H1 (cell line): Measurements from ENCODE around the gene RAB3GAP1. TPM values are rescaled to one million over a fixed set of nuclear protein-coding genes. Genes with fewer than 3 reads are reported as not detected.

Experiments
- CTCF ChIA-PET: fragments of 300-600 bp; sonication (Branson Sonifier 250); formaldehyde crosslinking; loops from one replicate; lab custom pipeline; 2021; ENCODE audit not compliant: partially characterized antibody; lab: Charles Lee
- POLR2A ChIA-PET: fragments of 300-600 bp; sonication (Branson Sonifier 250); formaldehyde crosslinking; loops from one replicate; lab custom pipeline; 2021; ENCODE audit warnings: inconsistent platforms; ENCODE audit not compliant: partially characterized antibody; lab: Charles Lee
- DNase-seq, 2 experiments: peaks; one replicate each; pipeline versions ENCODE4 v3.0.0 to v3.0.0-alpha.2; 2010 to 2022; ENCODE audit warnings: low spot score in 2 of 2, low read depth in 1 of 2, mixed read lengths in 1 of 2
- FAIRE-seq: peaks from 2 replicates; lab custom pipeline; 2011; peaks lifted over from hg19 to GRCh38; lab: Jason Lieb, UNC
- H2AFZ ChIP-seq: 2 replicates; pipeline ENCODE4 v1.8.1; 2012; ENCODE audit warnings: low read length, inconsistent platforms
- H2AK5ac ChIP-seq: 2 replicates; pipeline ENCODE4 v1.6.1; 2013; ENCODE audit warnings: low read depth, low read length
- H2BK120ac ChIP-seq: replicated peaks from 2 replicates; pipeline ENCODE3; 2013; ENCODE audit warnings: low read depth, low read length, inconsistent platforms
- H2BK12ac ChIP-seq: 2 replicates; pipeline ENCODE4 v1.6.1; 2013; ENCODE audit warnings: low read depth, low read length
- H2BK15ac ChIP-seq: 2 replicates; pipeline ENCODE4 v1.6.1; 2013; ENCODE audit warnings: low read length
- H2BK20ac ChIP-seq: 2 replicates; pipeline ENCODE4 v1.6.1; 2013; ENCODE audit warnings: low read length
- H2BK5ac ChIP-seq: 2 replicates; pipeline ENCODE4 v1.6.1; 2013; ENCODE audit warnings: low read depth, low read length
- H3K14ac ChIP-seq: 2 replicates; pipeline ENCODE4 v1.6.1; 2013; ENCODE audit warnings: inconsistent platforms; ENCODE audit not compliant: insufficient read length
- H3K18ac ChIP-seq: 2 replicates; pipeline ENCODE4 v1.6.1; 2013; ENCODE audit warnings: low read length; ENCODE audit errors: extremely low read depth
- H3K23ac ChIP-seq: 2 replicates; pipeline ENCODE4 v1.6.1; 2013; ENCODE audit warnings: inconsistent platforms; ENCODE audit not compliant: insufficient read length
- H3K23me2 ChIP-seq: 2 replicates; pipeline ENCODE4 v1.6.1; 2013; ENCODE audit warnings: low read depth, low read length
- H3K27ac ChIP-seq: 2 replicates; pipeline ENCODE4 v1.6.1; 2011; ENCODE audit warnings: low read depth, low read length, inconsistent platforms
- H3K27me3 ChIP-seq, 4 experiments: replicated peaks in 1 of 4; 1 replicate in 1 of 4; 2 replicates in 3 of 4; pipeline versions ENCODE4 v1.6.1 to v1.8.1; 2011 to 2013; ENCODE audit warnings: low read length in 3 of 4, mild to moderate bottlenecking in 3 of 4, inconsistent platforms in 2 of 4, mixed read lengths in 2 of 4, moderate library complexity in 1 of 4; ENCODE audit not compliant: control insufficient read depth in 3 of 4, insufficient read depth in 3 of 4; ENCODE audit errors: extremely low read depth in 1 of 4
- H3K36me3 ChIP-seq, 4 experiments: 2 replicates each; pipeline versions ENCODE4 v1.6.1 to v1.8.1; 2011 to 2013; ENCODE audit warnings: mild to moderate bottlenecking in 4 of 4, low read length in 3 of 4, moderate library complexity in 2 of 4, control low read depth in 1 of 4, inconsistent platforms in 1 of 4; ENCODE audit not compliant: insufficient read depth in 4 of 4, control insufficient read depth in 2 of 4
- H3K4ac ChIP-seq: replicated peaks from 2 replicates; pipeline ENCODE3; 2013; ENCODE audit warnings: low read length, low read depth, mixed read lengths, inconsistent platforms; ENCODE audit not compliant: insufficient read length
- H3K4me1 ChIP-seq, 4 experiments: replicated peaks in 1 of 4; 1 replicate in 1 of 4; 2 replicates in 3 of 4; pipeline versions ENCODE4 v1.6.1 to v1.8.1; 2011 to 2013; ENCODE audit warnings: low read length in 3 of 4, inconsistent platforms in 2 of 4, mixed read lengths in 1 of 4; ENCODE audit not compliant: insufficient read depth in 4 of 4, control insufficient read depth in 3 of 4
- H3K4me2 ChIP-seq, 2 experiments: 2 replicates each; pipeline versions ENCODE4 v1.6.1 to v1.8.1; 2011 to 2013; ENCODE audit warnings: low read depth in 2 of 2, low read length in 2 of 2, control low read depth in 1 of 2, inconsistent platforms in 1 of 2, mild to moderate bottlenecking in 1 of 2; ENCODE audit not compliant: insufficient read depth in 1 of 2
- H3K4me3 ChIP-seq, 4 experiments: fragments of 200-600, 300-600 bp in 1 of 4; sonication (generic), shearing (Covaris generic), sonication (Bioruptor Twin) in 1 of 4; 2 replicates each; pipeline versions ENCODE4 v1.5.1 to v1.8.1; 2011 to 2016; ENCODE audit warnings: low read length in 4 of 4, low read depth in 3 of 4, control low read depth in 2 of 4, inconsistent platforms in 2 of 4, mild to moderate bottlenecking in 2 of 4, mixed read lengths in 1 of 4, moderate library complexity in 1 of 4; ENCODE audit not compliant: insufficient read depth in 2 of 4; ENCODE audit errors: extremely low read depth in 1 of 4
- H3K56ac ChIP-seq: replicated peaks from 2 replicates; pipeline ENCODE3; 2013; ENCODE audit warnings: low read depth, mild to moderate bottlenecking, mixed read lengths, low read length, inconsistent platforms; ENCODE audit not compliant: insufficient read length
- H3K79me1 ChIP-seq: 2 replicates; pipeline ENCODE4 v1.6.1; 2013; ENCODE audit warnings: low read depth, low read length, control low read depth
- H3K79me2 ChIP-seq, 2 experiments: 2 replicates each; pipeline versions ENCODE4 v1.6.1 to v1.8.1; 2012 to 2013; ENCODE audit warnings: low read length in 2 of 2, mild to moderate bottlenecking in 2 of 2, inconsistent platforms in 1 of 2; ENCODE audit not compliant: insufficient read depth in 2 of 2, control insufficient read depth in 1 of 2
- H3K9ac ChIP-seq, 4 experiments: replicated peaks in 1 of 4; 1 replicate in 1 of 4; 2 replicates in 3 of 4; pipeline versions ENCODE4 v1.6.1 to v1.8.1; 2011 to 2013; ENCODE audit warnings: low read depth in 3 of 4, low read length in 3 of 4, control low read depth in 2 of 4, mild to moderate bottlenecking in 2 of 4, moderate library complexity in 2 of 4, inconsistent platforms in 1 of 4; ENCODE audit errors: extremely low read depth in 1 of 4
- H3K9me3 ChIP-seq, 2 experiments: 2 replicates each; pipeline versions ENCODE4 v1.6.1 to v1.8.1; 2012 to 2013; ENCODE audit warnings: mild to moderate bottlenecking in 2 of 2, moderate library complexity in 2 of 2, control low read depth in 1 of 2, inconsistent platforms in 1 of 2, low read depth in 1 of 2, low read length in 1 of 2, mixed read lengths in 1 of 2; ENCODE audit not compliant: insufficient read depth in 2 of 2
- H4K20me1 ChIP-seq, 2 experiments: replicated peaks in 1 of 2; 2 replicates each; pipeline versions ENCODE3 to v1.8.1; 2011 to 2013; ENCODE audit warnings: inconsistent platforms in 2 of 2, low read length in 2 of 2, mild to moderate bottlenecking in 1 of 2; ENCODE audit not compliant: insufficient read depth in 2 of 2, control insufficient read depth in 1 of 2
- H4K5ac ChIP-seq: 2 replicates; pipeline ENCODE4 v1.6.1; 2013; ENCODE audit warnings: low read length, low read depth, mixed read lengths, inconsistent platforms; ENCODE audit not compliant: insufficient read length
- H4K8ac ChIP-seq: 2 replicates; pipeline ENCODE4 v1.8.0; 2013; ENCODE audit warnings: mild to moderate bottlenecking, moderate library complexity, low read length, inconsistent platforms; ENCODE audit not compliant: insufficient read depth; ENCODE audit errors: extremely low read depth
- H4K91ac ChIP-seq: replicated peaks from 2 replicates; pipeline ENCODE3; 2013; ENCODE audit warnings: low read length, mixed read lengths, inconsistent platforms; ENCODE audit not compliant: insufficient read length
- ATF3 ChIP-seq: IDR thresholded peaks from 2 replicates; pipeline ENCODE4 v1.6.1; 2011; ENCODE audit warnings: low read depth, mild to moderate bottlenecking, low read length; ENCODE audit not compliant: insufficient read depth
- EGR1 ChIP-seq: IDR thresholded peaks from 2 replicates; pipeline ENCODE4 v1.6.1; 2011; ENCODE audit warnings: low read depth, low read length, borderline replicate concordance
- FOSL1 ChIP-seq: IDR thresholded peaks from 2 replicates; pipeline ENCODE4 v1.6.1; 2011; ENCODE audit warnings: mild to moderate bottlenecking, low read depth, low read length, moderate library complexity; ENCODE audit not compliant: insufficient read depth
- KDM1A ChIP-seq: fragments of 200-600, 300-600 bp; sonication (generic); IDR thresholded peaks from 2 replicates; pipeline ENCODE4 v1.7.1; 2016; ENCODE audit warnings: mild to moderate bottlenecking, low read length, borderline replicate concordance
- NRF1 ChIP-seq: IDR thresholded peaks from 2 replicates; pipeline ENCODE4 v1.6.1; 2011; ENCODE audit warnings: mild to moderate bottlenecking, low read depth, low read length, improper control_type of control experiment
- POLR2A ChIP-seq, 2 experiments: IDR thresholded peaks; 1 replicate in 1 of 2; 2 replicates in 1 of 2; pipeline ENCODE4 v1.6.1; 2011; ENCODE audit warnings: low read depth in 2 of 2, low read length in 2 of 2, mild to moderate bottlenecking in 2 of 2; ENCODE audit errors: control extremely low read depth in 1 of 2
- POLR2AphosphoS5 ChIP-seq: IDR thresholded peaks from 2 replicates; pipeline ENCODE4 v1.6.1; 2011; ENCODE audit warnings: low read depth, low read length
- POU5F1 ChIP-seq: IDR thresholded peaks from 2 replicates; pipeline ENCODE4 v1.6.1; 2011; ENCODE audit warnings: low read depth, mild to moderate bottlenecking, low read length, moderate library complexity
- RFX5 ChIP-seq: IDR thresholded peaks from 2 replicates; pipeline ENCODE4 v1.6.1; 2011; ENCODE audit warnings: low read depth, low read length, improper control_type of control experiment, borderline replicate concordance
- SIX5 ChIP-seq: IDR thresholded peaks from 2 replicates; pipeline ENCODE4 v1.6.1; 2011; ENCODE audit warnings: mild to moderate bottlenecking, low read depth, low read length
- SRF ChIP-seq: IDR thresholded peaks from 2 replicates; pipeline ENCODE4 v1.6.1; 2011; ENCODE audit warnings: mild to moderate bottlenecking, low read depth, low read length, moderate library complexity
- TBP ChIP-seq: IDR thresholded peaks from 2 replicates; pipeline ENCODE4 v1.6.1; 2011; ENCODE audit warnings: low read depth, low read length, improper control_type of control experiment
- TCF12 ChIP-seq: IDR thresholded peaks from 2 replicates; pipeline ENCODE4 v1.6.1; 2011; ENCODE audit warnings: low read depth, mild to moderate bottlenecking, low read length
- WGBS, 2 experiments: shearing (Covaris generic) in 1 of 2; methylation state at CpG; one replicate each; pipeline versions ENCODE4 v1.1.6 to v1.1.7; 2013 to 2015; ENCODE audit warnings: low lambda C conversion rate in 2 of 2, mixed read lengths in 2 of 2, inconsistent platforms in 1 of 2, low coverage in 1 of 2, missing lambda C conversion rate in 1 of 2; ENCODE audit not compliant: insufficient replicate concordance in 2 of 2, insufficient coverage in 1 of 2, insufficient read length in 1 of 2; ENCODE audit errors: extremely low coverage in 1 of 2, missing lambda C conversion rate in 1 of 2; 5-methylcytosine and 5-hydroxymethylcytosine counted together
- polyA plus RNA-seq, 7 experiments: library from polyadenylated mRNA; depleted of rRNA in 3 of 7; stranded (reverse) in 5 of 7; unstranded in 2 of 7; fragments of >200 nt in 5 of 7; fragments of 200-250 nt in 2 of 7; gene quantifications; 1 replicate in 5 of 7; 2 replicates in 1 of 7; 4 replicates in 1 of 7; pipeline versions ENCODE4 v1.2.1 to v1.2.3, GENCODE V29; 2011 to 2013; ENCODE audit warnings: missing spikeins in 2 of 7, mixed read lengths in 2 of 7
- total RNA-seq: library from RNA; stranded (reverse); fragmentation: NEBNext Ultra II Directional; extraction: Animal tissue kit (Norgen Biotek cat#: 25700); gene quantifications from 2 replicates; pipeline ENCODE4 v1.2.1, GENCODE V29; 2021

Gene RAB3GAP1
- total and polyA plus RNA-seq, 2 of the 8 experiments (the other 6 are each of a cell fraction or from before 2014, with no cell fraction given), result 9.8 to 28.6 TPM

- no peak overlapping the region for H4K91ac ChIP-seq
- no peak overlapping the region for H2AK5ac ChIP-seq
- no peaks in the 10 kb centered on the region; a peak in 1 of 8 replicates for H3K36me3 ChIP-seq
- no peaks in the 10 kb centered on the region for H3K9me3 ChIP-seq
- H3K4me2 ChIP-seq, result no peak overlapping the region
- H2BK12ac ChIP-seq, result no peak overlapping the region
- H3K79me1 ChIP-seq, result no peaks in the 10 kb centered on the region
- no peak overlapping the region for H2BK120ac ChIP-seq
- no peaks in the 10 kb centered on the region for H3K79me2 ChIP-seq
- H3K4ac ChIP-seq, result no peak overlapping the region
- no peak overlapping the region for H2BK20ac ChIP-seq
- H3K14ac ChIP-seq, result no peak overlapping the region
- no peaks in the 10 kb centered on the region for H4K20me1 ChIP-seq
- H3K27me3 ChIP-seq, result no peaks in the 10 kb centered on the region
- no peak overlapping the region for H3K56ac ChIP-seq
- DNase-seq, result no peak
- H4K5ac ChIP-seq, result no peak overlapping the region
- CTCF ChIA-PET, result no interaction called here
- no peaks in the 10 kb centered on the region for H3K23me2 ChIP-seq
- no peaks in the 10 kb centered on the region; a peak in 1 of 7 replicates for H3K4me1 ChIP-seq
- no peak for FAIRE-seq
- no peak overlapping the region for H2AFZ ChIP-seq
- H3K27ac ChIP-seq, result no peak overlapping the region
- 84% methylated on average over 2 of the region's 2 CpGs; no CpG with 5 or more reads in 1 of the 2 experiments for WGBS, 2 experiments
- H4K8ac ChIP-seq, result no peak overlapping the region
- H3K23ac ChIP-seq, result no peak overlapping the region
- no peak overlapping the region for H2BK15ac ChIP-seq
- no peak overlapping the region for H2BK5ac ChIP-seq
- no peak overlapping the region for H3K4me3 ChIP-seq
- no peak overlapping the region for H3K9ac ChIP-seq
- H3K18ac ChIP-seq, result no peak overlapping the region
- POLR2A ChIA-PET, result no interaction called here
- TF ChIP-seq NRF1 (no peak), TCF12 (no peak), ATF3 (no peak), FOSL1 (no peak), SRF (no peak), TBP (no peak), KDM1A (no peak), POU5F1 (no peak), SIX5 (no peak), EGR1 (no peak), POLR2A (IDR thresholded peaks at IDR 0.05; ENCODE audit: control extremely low read depth in 1 of 2, low read depth in 2 of 2, low read length in 2 of 2) (no peak), RFX5 (no peak), POLR2AphosphoS5 (no peak)
Measured at GRCh38 chr2:135218426-135218825, 166.3 kb downstream of the RAB3GAP1 start.
